Suppressor macrophage treated with lipopolysaccharide for 4 hours (primary cell): ENCODE results near the gene CAV1.
A peak's percentile ranks its signal among the peaks of the same experiment; 100 is the strongest.
"Not testable (repeated sequence)": the region's sequence is repeated elsewhere in the genome, so short reads cannot be mapped to it uniquely, and the experiment has no call there.

Experiments
- DNase-seq: peaks from one replicate; pipeline ENCODE4 v3.0.0-alpha.2; 2020

Gene CAV1

GRCh38 chr7:116524609-116525297, at the start of gene CAV1:
Gene CAV1 (plus strand): TSS chr7:116525036. CDS start chr7:116525063, 27 bp downstream.
- no peak for DNase-seq

- DNase-seq, result no peak
Measured at GRCh38 chr7:116477625-116478024, 47.2 kb upstream of the CAV1 start.

GRCh38 chr7:116478834-116479233, 46.0 kb upstream of the CAV1 start:
- DNase-seq, result no peak

GRCh38 chr7:116483271-116483942, 41.4 kb upstream of the CAV1 start:
- DNase-seq, result no peak

- not testable (repeated sequence) for DNase-seq
Measured at GRCh38 chr7:116484389-116484788, 40.4 kb upstream of the CAV1 start.

GRCh38 chr7:116487907-116488521, 36.8 kb upstream of the CAV1 start:
- no peak for DNase-seq

GRCh38 chr7:116490351-116490750, 34.5 kb upstream of the CAV1 start:
- no peak for DNase-seq

- DNase-seq, result no peak
Measured at GRCh38 chr7:116491887-116492653, 32.8 kb upstream of the CAV1 start.

- DNase-seq, result no peak
Measured at GRCh38 chr7:116492654-116493109, 32.2 kb upstream of the CAV1 start.

- no peak for DNase-seq
Measured at GRCh38 chr7:116493449-116493848, 31.4 kb upstream of the CAV1 start.

- no peak for DNase-seq
Measured at GRCh38 chr7:116494472-116494871, 30.4 kb upstream of the CAV1 start.

GRCh38 chr7:116495736-116496135, 29.1 kb upstream of the CAV1 start:
- DNase-seq, result no peak

GRCh38 chr7:116496653-116497052, 28.2 kb upstream of the CAV1 start:
- DNase-seq, result no peak

GRCh38 chr7:116497708-116498107, 27.1 kb upstream of the CAV1 start:
- no peak for DNase-seq

- DNase-seq, result peak; percentile 41
Measured at GRCh38 chr7:116499168-116500077, 25.4 kb upstream of the CAV1 start, which contains the start of gene CAV2. Gene CAV2 (plus strand): TSS chr7:116499738. CDS start chr7:116499782, 44 bp downstream.

- no peak for DNase-seq
Measured at GRCh38 chr7:116500078-116500853, 24.6 kb upstream of the CAV1 start.

- DNase-seq, result no peak
Measured at GRCh38 chr7:116501425-116502167, 23.2 kb upstream of the CAV1 start.

GRCh38 chr7:116502201-116503096, 22.4 kb upstream of the CAV1 start:
- no peak for DNase-seq

- no peak for DNase-seq
Measured at GRCh38 chr7:116503835-116504234, 21.0 kb upstream of the CAV1 start.
